ENCODE data around the gene CRYBG1. TPM values are rescaled to one million over a fixed set of nuclear protein-coding genes. Genes with fewer than 3 reads are reported as not detected.

CRYBG1 gene
- polyA plus RNA-seq, 1 donor from 2014 or later = 0.73 TPM

- no peak for TF ChIP-seq MXI1 (conservative IDR thresholded peaks at IDR 0.05; ENCODE audit: poor library complexity, severe bottlenecking)
- no peak for TF ChIP-seq EP300 (conservative IDR thresholded peaks at IDR 0.05; ENCODE audit: poor library complexity, severe bottlenecking)
Observed at GRCh38 chr6:106496823-106497222, 136.3 kb downstream of the CRYBG1 start (continued).

- no peaks in the 10 kb centered on the region for H4K20me1 ChIP-seq (ENCODE audit: insufficient read depth)
- H3K9me2 ChIP-seq (ENCODE audit: insufficient read depth, low read length) = no peaks in the 10 kb centered on the region
- H3K36me3 ChIP-seq (ENCODE audit: insufficient read depth, low read length) = no peaks in the 10 kb centered on the region
- H3K4me3 ChIP-seq (ENCODE audit: low read length) = no peak overlapping the region
- no peak overlapping the region for H2AFZ ChIP-seq (ENCODE audit: low read depth, low read length)
- H3K9me3 ChIP-seq (ENCODE audit: low read length) = no peaks in the 10 kb centered on the region
- H3K27ac ChIP-seq (ENCODE audit: low read length) = no peak overlapping the region
- no peak overlapping the region for H3K4me2 ChIP-seq (ENCODE audit: low read length)
- H3K27me3 ChIP-seq (ENCODE audit: insufficient read depth, low read depth, low read length) = no peaks in the 10 kb centered on the region
- no peak overlapping the region for H3K9ac ChIP-seq (ENCODE audit: low read length)
- no peak for TF ChIP-seq RAD21 (conservative IDR thresholded peaks at IDR 0.05)
- TF ChIP-seq REST (IDR thresholded peaks at IDR 0.05; ENCODE audit: borderline replicate concordance) = no peak
- no peak for TF ChIP-seq SMC3 (conservative IDR thresholded peaks at IDR 0.05; ENCODE audit: poor library complexity)
- TF ChIP-seq CTCF (IDR thresholded peaks at IDR 0.05; ENCODE audit: poor library complexity, severe bottlenecking) = no peak
- no peak for TF ChIP-seq POLR2AphosphoS5 (IDR thresholded peaks at IDR 0.05)
- TF ChIP-seq EP300 (conservative IDR thresholded peaks at IDR 0.05; ENCODE audit: poor library complexity, severe bottlenecking) = no peak
- TF ChIP-seq EZH2 (IDR thresholded peaks at IDR 0.05; ENCODE audit: borderline replicate concordance, insufficient read depth, low read length, poor library complexity, severe bottlenecking) = no peak
- no peak for TF ChIP-seq MXI1 (conservative IDR thresholded peaks at IDR 0.05; ENCODE audit: poor library complexity, severe bottlenecking)
- no peak for TF ChIP-seq TAF1 (IDR thresholded peaks at IDR 0.05; ENCODE audit: low read depth)
- no peaks in the 10 kb centered on the region for H3K79me2 ChIP-seq (replicated peaks; ENCODE audit: insufficient read depth, low read length)
- no peaks in the 10 kb centered on the region for H3F3A ChIP-seq (ENCODE audit: insufficient read depth, low read length, poor library complexity, severe bottlenecking)
Observed at GRCh38 chr6:106501960-106502371, 141.4 kb downstream of the CRYBG1 start.

- Histone ChIP-seq H3K4me2 (ENCODE audit: low read length) (no peak overlapping the region), H3K9me2 (ENCODE audit: insufficient read depth, low read length) (no peaks in the 10 kb centered on the region), H3K36me3 (ENCODE audit: insufficient read depth, low read length) (no peaks in the 10 kb centered on the region), H3K27me3 (ENCODE audit: insufficient read depth, low read depth, low read length) (peaks cover 3% of the 10 kb centered on the region), H2AFZ (ENCODE audit: low read depth, low read length) (no peak overlapping the region), H3K79me2 (replicated peaks; ENCODE audit: insufficient read depth, low read length) (no peaks in the 10 kb centered on the region), H4K20me1 (ENCODE audit: insufficient read depth) (no peaks in the 10 kb centered on the region), H3K27ac (ENCODE audit: low read length) (no peak overlapping the region), H3K9ac (ENCODE audit: low read length) (no peak overlapping the region), H3K4me3 (ENCODE audit: low read length) (no peak overlapping the region), H3F3A (ENCODE audit: insufficient read depth, low read length, poor library complexity, severe bottlenecking) (no peaks in the 10 kb centered on the region), H3K9me3 (ENCODE audit: low read length) (no peaks in the 10 kb centered on the region)
- TF ChIP-seq EP300 (conservative IDR thresholded peaks at IDR 0.05; ENCODE audit: poor library complexity, severe bottlenecking) (no peak), CTCF (IDR thresholded peaks at IDR 0.05; ENCODE audit: poor library complexity, severe bottlenecking) (no peak), MXI1 (conservative IDR thresholded peaks at IDR 0.05; ENCODE audit: poor library complexity, severe bottlenecking) (no peak), REST (IDR thresholded peaks at IDR 0.05; ENCODE audit: borderline replicate concordance) (no peak), EZH2 (IDR thresholded peaks at IDR 0.05; ENCODE audit: borderline replicate concordance, insufficient read depth, low read length, poor library complexity, severe bottlenecking) (no peak), RAD21 (conservative IDR thresholded peaks at IDR 0.05) (no peak), TAF1 (IDR thresholded peaks at IDR 0.05; ENCODE audit: low read depth) (no peak), POLR2AphosphoS5 (IDR thresholded peaks at IDR 0.05) (no peak), SMC3 (conservative IDR thresholded peaks at IDR 0.05; ENCODE audit: poor library complexity) (no peak)
Observed at GRCh38 chr6:106502559-106502958, 142.0 kb downstream of the CRYBG1 start.
